ENCODE measurements around the gene EDC4. TPM values are rescaled to one million over a fixed set of nuclear protein-coding genes. Genes with fewer than 3 reads are reported as not detected.
A peak's percentile ranks its signal among the peaks of the same experiment; 100 is the strongest.

EDC4 gene
- total and polyA plus RNA-seq, 2 of the 13 experiments (the other 11 are each of a cell fraction or from before 2014, with no cell fraction given), result 51.4 to 59.1 TPM

GRCh38 chr16:67861877-67862276 is 11.0 kb upstream of the EDC4 start:
- no peak overlapping the region for H3K4me3 ChIP-seq (replicated peaks in 1 of 3; ENCODE audit: insufficient read depth in 1 of 3, low read depth in 2 of 3, low read length in 3 of 3)
- CTCF ChIA-PET (ENCODE audit: low intra/inter-chr PET ratio, low total read pairs), result no interaction called here
- no TSS peak for BruUV-seq (replicated peaks)
- intact Hi-C loops (cut with micrococcal nuclease; ENCODE audit: unreplicated experiment), result no loop called here
- H3K27ac ChIP-seq (ENCODE audit: extremely low read length, insufficient read depth, low read length), result no peak overlapping the region
- no peaks in the 10 kb centered on the region for H3K27me3 ChIP-seq (ENCODE audit: control insufficient read depth in 1 of 2, insufficient read depth in 2 of 2, low read length in 2 of 2)
- no peak overlapping the region for H2AFZ ChIP-seq (ENCODE audit: low read length)
- POLR2A ChIA-PET, result interaction anchor here (1.3 kb wide), 1 partner anchor 16 kb away, joined by 4 read pairs; no protein-coding TSS in a partner anchor
- TF ChIP-seq RNF2 (conservative IDR thresholded peaks at IDR 0.05; ENCODE audit: low read depth), result no peak
- TF ChIP-seq STAT5B (CRISPR knock-in tag; IDR thresholded peaks at IDR 0.05), result no peak
- TF ChIP-seq ZNF788 (CRISPR knock-in tag; IDR thresholded peaks at IDR 0.05; ENCODE audit: borderline replicate concordance), result 0 out of 2 replicates have a peak, but pooled peaks have one; percentile 27
- no peak overlapping the region for H3K9ac ChIP-seq (ENCODE audit: insufficient read depth, low read depth, low read length)
- H4K20me1 ChIP-seq (ENCODE audit: insufficient read depth, low read length), result peaks cover 51% of the 10 kb centered on the region
- peaks cover 78% of the 10 kb centered on the region for H3K79me2 ChIP-seq (ENCODE audit: insufficient read depth, low read length)
- DNase-seq (ENCODE audit: low spot score) (no peak), FAIRE-seq (no peak), ATAC-seq (no peak)
- H3K36me3 ChIP-seq (replicated peaks in 1 of 2; ENCODE audit: control insufficient read depth in 1 of 2, insufficient read depth in 2 of 2, low read length in 2 of 2), result peaks cover 21 to 59% of the 10 kb centered on the region in 2 experiments
- H3K9me3 ChIP-seq (ENCODE audit: low read length), result no peaks in the 10 kb centered on the region
- in situ Hi-C loops (cut with HindIII; ENCODE audit: extremely low pct_ligation_motif_present, low pct_unique_long_range_greater_than_20kb), result no loop called here
- peaks cover 26% of the 10 kb centered on the region for H3K4me1 ChIP-seq (ENCODE audit: insufficient read depth, low read length)
- no peak overlapping the region for H3K4me2 ChIP-seq (ENCODE audit: low read depth, low read length)
- whole genome bisulfite sequencing (ENCODE audit: low lambda C conversion rate), result 97% methylated on average over 6 of the region's 6 CpGs

- Histone ChIP-seq H4K20me1 (ENCODE audit: insufficient read depth, low read length) (peaks cover 41% of the 10 kb centered on the region), H3K4me3 (replicated peaks in 1 of 3; ENCODE audit: insufficient read depth in 1 of 3, low read depth in 2 of 3, low read length in 3 of 3) (no peak overlapping the region), H3K9me3 (ENCODE audit: low read length) (no peaks in the 10 kb centered on the region), H3K79me2 (ENCODE audit: insufficient read depth, low read length) (peaks cover 70% of the 10 kb centered on the region), H3K27me3 (ENCODE audit: control insufficient read depth in 1 of 2, insufficient read depth in 2 of 2, low read length in 2 of 2) (no peaks in the 10 kb centered on the region), H3K36me3 (replicated peaks in 1 of 2; ENCODE audit: control insufficient read depth in 1 of 2, insufficient read depth in 2 of 2, low read length in 2 of 2) (peaks cover 23 to 69% of the 10 kb centered on the region in 2 experiments), H3K9ac (ENCODE audit: insufficient read depth, low read depth, low read length) (no peak overlapping the region), H3K27ac (ENCODE audit: extremely low read length, insufficient read depth, low read length) (no peak overlapping the region), H3K4me2 (ENCODE audit: low read depth, low read length) (no peak overlapping the region), H3K4me1 (ENCODE audit: insufficient read depth, low read length) (peaks cover 16% of the 10 kb centered on the region), H2AFZ (ENCODE audit: low read length) (no peak overlapping the region)
- ATAC-seq, result no peak
- intact Hi-C loops (cut with micrococcal nuclease; ENCODE audit: unreplicated experiment) (no loop called here), in situ Hi-C loops (cut with HindIII; ENCODE audit: extremely low pct_ligation_motif_present, low pct_unique_long_range_greater_than_20kb) (no loop called here)
- CTCF ChIA-PET (ENCODE audit: low intra/inter-chr PET ratio, low total read pairs), result no interaction called here
- POLR2A ChIA-PET, result interaction anchor here (1.0 kb wide), 1 partner anchor 11 kb away, joined by 3 read pairs; no protein-coding TSS in a partner anchor
- DNase-seq (ENCODE audit: low spot score), result no peak
- FAIRE-seq, result no peak
- TF ChIP-seq ZNF781 (CRISPR knock-in tag; IDR thresholded peaks at IDR 0.05; ENCODE audit: borderline replicate concordance, not compliant biosample characterization), result no peak
- TF ChIP-seq POLR2AphosphoS5 (IDR thresholded peaks at IDR 0.05; ENCODE audit: low read depth, low read length), result 0 out of 2 replicates have a peak, but pooled peaks have one; percentile 13
- TF ChIP-seq ZSCAN30 (CRISPR knock-in tag; IDR thresholded peaks at IDR 0.05), result no peak
- BruUV-seq (replicated peaks), result no TSS peak
- WGBS (ENCODE audit: low lambda C conversion rate), result 98% methylated on average over 11 of the region's 11 CpGs
Measured at GRCh38 chr16:67862623-67863583, 9.9 kb upstream of the EDC4 start.
